ENCODE measurements around the gene EMC1. TPM values are rescaled to one million over a fixed set of nuclear protein-coding genes. Genes with fewer than 3 reads are reported as not detected.
"Not testable (repeated sequence)": the region's sequence is repeated elsewhere in the genome, so short reads cannot be mapped to it uniquely, and the experiment has no call there.

Gene EMC1
- total RNA-seq, 1 donor from 2014 or later, result 63.9 TPM

GRCh38 chr1:19220080-19220846 is 31.1 kb downstream of the EMC1 start:
- Mint-ChIP-seq H3K4me3 (no peak overlapping the region), H3K36me3 (ENCODE audit: low read depth) (peaks cover 46% of the 10 kb centered on the region), H3K4me1 (ENCODE audit: low read depth) (peaks cover 17% of the 10 kb centered on the region), H3K27me3 (ENCODE audit: insufficient read depth) (no peaks in the 10 kb centered on the region), H3K27ac (peak overlapping the region; percentile 59), H3K9me3 (no peaks in the 10 kb centered on the region)
- intact Hi-C loops (cut with micrococcal nuclease), result no loop called here
- DNase-seq (ENCODE audit: low spot score), result no peak

GRCh38 chr1:19219451-19219850 is 31.9 kb downstream of the EMC1 start:
- no peak for DNase-seq (ENCODE audit: low spot score)
- H3K9me3 Mint-ChIP-seq, result no peaks in the 10 kb centered on the region
- H3K4me1 Mint-ChIP-seq (ENCODE audit: low read depth), result peaks cover 20% of the 10 kb centered on the region
- H3K36me3 Mint-ChIP-seq (ENCODE audit: low read depth), result peaks cover 42% of the 10 kb centered on the region
- H3K27ac Mint-ChIP-seq, result no peak overlapping the region
- H3K4me3 Mint-ChIP-seq, result no peak overlapping the region
- intact Hi-C loops (cut with micrococcal nuclease), result no loop called here
- H3K27me3 Mint-ChIP-seq (ENCODE audit: insufficient read depth), result no peaks in the 10 kb centered on the region

- H3K27ac Mint-ChIP-seq; DNase-seq (ENCODE audit: low spot score); H3K9me3 Mint-ChIP-seq; H3K27me3 Mint-ChIP-seq (ENCODE audit: insufficient read depth); H3K4me3 Mint-ChIP-seq; intact Hi-C loops (cut with micrococcal nuclease): not testable (repeated sequence)
- Mint-ChIP-seq H3K4me1 (ENCODE audit: low read depth) (peaks cover 45% of the 10 kb centered on the region), H3K36me3 (ENCODE audit: low read depth) (peaks cover 46% of the 10 kb centered on the region)
These were observed 34.7 kb downstream of the EMC1 start for GRCh38 chr1:19216585-19216984.

GRCh38 chr1:19213580-19213979 is 37.7 kb downstream of the EMC1 start:
- Mint-ChIP-seq H3K36me3 (ENCODE audit: low read depth) (peaks cover 38% of the 10 kb centered on the region), H3K27ac (peak overlapping the region; percentile 68), H3K4me3 (no peak overlapping the region), H3K27me3 (ENCODE audit: insufficient read depth) (no peaks in the 10 kb centered on the region), H3K9me3 (no peaks in the 10 kb centered on the region), H3K4me1 (ENCODE audit: low read depth) (peaks cover 51% of the 10 kb centered on the region)
- intact Hi-C loops (cut with micrococcal nuclease), result loop anchor here (5.0 kb wide), 1 partner anchor 311 kb away; the partner anchor contains the start of gene ALDH4A1
- no peak for DNase-seq (ENCODE audit: low spot score)

GRCh38 chr1:19212167-19212566 is 39.2 kb downstream of the EMC1 start:
- no peak for DNase-seq (ENCODE audit: low spot score)
- intact Hi-C loops (cut with micrococcal nuclease), result loop anchor here (5.0 kb wide), 1 partner anchor 310 kb away; the partner anchor contains the start of gene ALDH4A1
- no peaks in the 10 kb centered on the region for H3K9me3 Mint-ChIP-seq
- peak overlapping the region; percentile 94 for H3K4me3 Mint-ChIP-seq
- peak overlapping the region; percentile 52 for H3K27ac Mint-ChIP-seq
- H3K4me1 Mint-ChIP-seq (ENCODE audit: low read depth), result peaks cover 52% of the 10 kb centered on the region
- no peaks in the 10 kb centered on the region for H3K27me3 Mint-ChIP-seq (ENCODE audit: insufficient read depth)
- peaks cover 31% of the 10 kb centered on the region for H3K36me3 Mint-ChIP-seq (ENCODE audit: low read depth)

- DNase-seq (ENCODE audit: low spot score), result no peak
- Mint-ChIP-seq H3K4me3 (peak overlapping the region; percentile 94), H3K9me3 (no peaks in the 10 kb centered on the region), H3K36me3 (ENCODE audit: low read depth) (peaks cover 32% of the 10 kb centered on the region), H3K27ac (peak overlapping the region; percentile 98), H3K4me1 (ENCODE audit: low read depth) (peaks cover 59% of the 10 kb centered on the region), H3K27me3 (ENCODE audit: insufficient read depth) (no peaks in the 10 kb centered on the region)
- intact Hi-C loops (cut with micrococcal nuclease), result loop anchor here (1.0 to 5.0 kb wide), 4 partner anchors 40 to 309 kb away; partner anchors contain the start of genes AKR7A2, ALDH4A1, EMC1 and IFFO2
These were observed 40.4 kb downstream of the EMC1 start for GRCh38 chr1:19210772-19211549.

GRCh38 chr1:19209990-19210771 is 41.1 kb downstream of the EMC1 start, which contains the start of gene UBR4:
Gene UBR4 (minus strand): TSS chr1:19210266. CDS start chr1:19210248, 18 bp downstream.
- Mint-ChIP-seq H3K9me3 (no peaks in the 10 kb centered on the region), H3K27me3 (ENCODE audit: insufficient read depth) (no peaks in the 10 kb centered on the region), H3K4me3 (peak within 1 kb of the TSS; percentile 94), H3K4me1 (ENCODE audit: low read depth) (peaks cover 63% of the 10 kb centered on the region), H3K36me3 (ENCODE audit: low read depth) (peaks cover 30% of the 10 kb centered on the region), H3K27ac (peak within 1 kb of the TSS; percentile 98)
- intact Hi-C loops (cut with micrococcal nuclease), result loop anchor here (1.0 to 5.0 kb wide), 8 partner anchors 24 to 387 kb away; partner anchors contain the start of genes AKR7A2, ALDH4A1, EMC1 and IFFO2
- DNase-seq (ENCODE audit: low spot score), result peak; percentile 97

- H3K9me3 Mint-ChIP-seq, result no peaks in the 10 kb centered on the region
- H3K36me3 Mint-ChIP-seq (ENCODE audit: low read depth), result peaks cover 31% of the 10 kb centered on the region
- peak overlapping the region; percentile 94 for H3K4me3 Mint-ChIP-seq
- intact Hi-C loops (cut with micrococcal nuclease), result loop anchor here (1.0 to 5.0 kb wide), 4 partner anchors 23 to 387 kb away; a partner anchor contains a TSS
- DNase-seq (ENCODE audit: low spot score), result peak; percentile 44
- no peaks in the 10 kb centered on the region for H3K27me3 Mint-ChIP-seq (ENCODE audit: insufficient read depth)
- peak overlapping the region; percentile 96 for H3K27ac Mint-ChIP-seq
- peaks cover 69% of the 10 kb centered on the region for H3K4me1 Mint-ChIP-seq (ENCODE audit: low read depth)
These were observed 41.8 kb downstream of the EMC1 start for GRCh38 chr1:19209439-19209989.

- Mint-ChIP-seq H3K27ac (peak overlapping the region; percentile 96), H3K4me3 (peak overlapping the region; percentile 94), H3K27me3 (ENCODE audit: insufficient read depth) (no peaks in the 10 kb centered on the region), H3K4me1 (ENCODE audit: low read depth) (peaks cover 68% of the 10 kb centered on the region), H3K36me3 (ENCODE audit: low read depth) (peaks cover 29% of the 10 kb centered on the region), H3K9me3 (no peaks in the 10 kb centered on the region)
- intact Hi-C loops (cut with micrococcal nuclease), result loop anchor here (1.0 to 5.0 kb wide), 4 partner anchors 23 to 388 kb away; a partner anchor contains a TSS
- DNase-seq (ENCODE audit: low spot score), result no peak
These were observed 42.5 kb downstream of the EMC1 start for GRCh38 chr1:19208710-19209438.

- Mint-ChIP-seq H3K27ac (no peak overlapping the region), H3K27me3 (ENCODE audit: insufficient read depth) (no peaks in the 10 kb centered on the region), H3K36me3 (ENCODE audit: low read depth) (peaks cover 20% of the 10 kb centered on the region), H3K4me3 (no peak overlapping the region), H3K4me1 (ENCODE audit: low read depth) (peaks cover 58% of the 10 kb centered on the region), H3K9me3 (no peaks in the 10 kb centered on the region)
- DNase-seq (ENCODE audit: low spot score), result no peak
- intact Hi-C loops (cut with micrococcal nuclease), result loop anchor here (5.0 kb wide), 1 partner anchor 40 kb away; no protein-coding TSS in a partner anchor
These were observed 44.4 kb downstream of the EMC1 start for GRCh38 chr1:19206947-19207346.

- no peak overlapping the region for H3K27ac Mint-ChIP-seq
These were observed 45.5 kb downstream of the EMC1 start for GRCh38 chr1:19205845-19206244.

More at GRCh38 chr1:19205845-19206244, 45.5 kb downstream of the EMC1 start:
- no peaks in the 10 kb centered on the region for H3K9me3 Mint-ChIP-seq
- H3K36me3 Mint-ChIP-seq (ENCODE audit: low read depth), result peaks cover 21% of the 10 kb centered on the region
- intact Hi-C loops (cut with micrococcal nuclease), result loop anchor here (1.0 to 5.0 kb wide), 3 partner anchors 20 to 280 kb away; no protein-coding TSS in a partner anchor
- peaks cover 49% of the 10 kb centered on the region for H3K4me1 Mint-ChIP-seq (ENCODE audit: low read depth)
- H3K27me3 Mint-ChIP-seq (ENCODE audit: insufficient read depth), result no peaks in the 10 kb centered on the region
- H3K4me3 Mint-ChIP-seq, result peak overlapping the region; percentile 1
- DNase-seq (ENCODE audit: low spot score), result no peak

All from activated T-helper 1 cell treated with anti-CD3 and anti-CD28 coated beads, Interleukin-12 subunit alpha, Interleukin-12 subunit beta, Interleukin-2, Interleukin-4 antibody, amounts not matched to agents 30 ng/mL and 10 ng/mL and 1 ng/mL, durations not matched to agents 14 hours and 24 hours and 36 hours (primary cell).